ENCODE results near the gene PCDH9.

The PCDH9 gene

DNA sequence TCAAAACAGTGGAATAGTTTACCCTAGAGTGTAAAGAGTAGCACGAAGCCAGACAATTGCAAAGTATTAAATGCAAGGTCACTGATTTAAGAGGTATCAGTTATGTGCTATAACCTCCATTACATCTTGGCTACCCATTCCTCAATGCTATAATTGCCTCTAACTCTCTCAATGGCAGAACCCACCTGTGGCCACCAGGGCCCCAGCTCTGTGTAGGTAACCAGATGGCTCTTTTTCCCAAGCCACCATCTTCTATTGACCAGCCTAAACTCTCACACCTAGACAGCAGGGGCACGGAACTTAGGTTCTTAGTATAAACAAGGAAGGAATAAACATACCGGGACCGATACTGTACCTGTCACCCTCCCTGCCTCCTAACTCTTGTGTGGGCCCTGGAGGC, 277.6 kb downstream of the PCDH9 start:
- no peak overlapping the region for H3K27ac ChIP-seq
- no peak for TF ChIP-seq CTCF (conservative IDR thresholded peaks at IDR 0.05; ENCODE audit: low read depth, low read length)
- H3K9ac ChIP-seq: no peak overlapping the region
- H3K4me1 ChIP-seq (ENCODE audit: low read depth, poor library complexity, severe bottlenecking): no peaks in the 10 kb centered on the region
- H3K27me3 ChIP-seq (ENCODE audit: insufficient read depth, low read depth): no peaks in the 10 kb centered on the region
- no peak overlapping the region for H2AFZ ChIP-seq (ENCODE audit: low read depth)
- no peak overlapping the region for H3K4me3 ChIP-seq (IDR thresholded peaks at IDR 0.05; ENCODE audit: insufficient read depth, low read depth, low read length)
- no peak overlapping the region for H3K4me2 ChIP-seq
- H3K36me3 ChIP-seq (ENCODE audit: insufficient read depth): no peaks in the 10 kb centered on the region
- H3K79me2 ChIP-seq (ENCODE audit: insufficient read depth, low read depth): no peaks in the 10 kb centered on the region
- H4K20me1 ChIP-seq (ENCODE audit: insufficient read depth): no peaks in the 10 kb centered on the region

DNA sequence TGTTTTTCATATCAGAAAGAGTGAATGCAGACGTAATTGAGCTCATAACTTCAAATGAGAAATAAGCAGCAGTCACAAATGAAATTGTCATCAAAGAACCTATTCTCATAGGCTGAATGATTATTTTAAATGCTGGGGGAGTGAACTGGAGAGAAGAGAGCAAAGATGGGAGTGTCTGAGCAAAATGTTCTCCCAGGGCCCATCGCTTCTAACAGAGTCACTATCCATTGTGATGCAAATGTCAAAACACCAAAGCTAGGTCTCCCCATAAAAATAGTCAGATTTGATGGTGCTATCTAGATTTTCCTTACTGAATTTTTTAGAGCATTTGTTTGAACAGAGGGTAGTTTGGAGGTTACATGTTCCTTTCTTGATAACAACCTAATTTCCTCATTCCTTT, 278.7 kb downstream of the PCDH9 start:
- no peak for TF ChIP-seq CTCF (conservative IDR thresholded peaks at IDR 0.05; ENCODE audit: low read depth, low read length)
- Histone ChIP-seq H3K27ac (no peak overlapping the region), H3K4me3 (IDR thresholded peaks at IDR 0.05; ENCODE audit: insufficient read depth, low read depth, low read length) (no peak overlapping the region), H2AFZ (ENCODE audit: low read depth) (no peak overlapping the region), H3K36me3 (ENCODE audit: insufficient read depth) (no peaks in the 10 kb centered on the region), H3K79me2 (ENCODE audit: insufficient read depth, low read depth) (no peaks in the 10 kb centered on the region), H3K4me2 (no peak overlapping the region), H3K9ac (no peak overlapping the region), H3K4me1 (ENCODE audit: low read depth, poor library complexity, severe bottlenecking) (no peaks in the 10 kb centered on the region), H4K20me1 (ENCODE audit: insufficient read depth) (no peaks in the 10 kb centered on the region), H3K27me3 (ENCODE audit: insufficient read depth, low read depth) (no peaks in the 10 kb centered on the region)

DNA sequence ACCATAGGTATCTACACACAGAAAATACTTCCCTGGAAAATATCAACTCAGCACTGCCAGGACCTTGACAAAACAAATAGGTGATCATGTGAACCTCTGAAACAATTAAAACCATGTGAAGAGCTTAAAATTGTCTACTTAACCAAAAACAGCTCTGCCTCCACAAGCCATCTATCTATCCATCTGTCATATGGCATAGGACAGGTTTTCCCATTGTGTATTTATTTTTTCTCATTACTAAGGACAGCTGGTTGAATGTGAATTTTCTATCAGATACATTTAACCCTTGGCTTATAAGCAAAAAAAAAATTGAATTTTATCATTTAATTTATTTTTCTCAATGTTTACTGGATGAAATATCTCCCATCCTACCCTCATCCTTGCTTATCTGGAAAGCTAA, 279.5 kb downstream of the PCDH9 start:
- no peaks in the 10 kb centered on the region for H3K79me2 ChIP-seq (ENCODE audit: insufficient read depth, low read depth)
- no peak overlapping the region for H3K4me3 ChIP-seq (IDR thresholded peaks at IDR 0.05; ENCODE audit: insufficient read depth, low read depth, low read length)
- no peak for TF ChIP-seq CTCF (conservative IDR thresholded peaks at IDR 0.05; ENCODE audit: low read depth, low read length)
- no peak overlapping the region for H3K9ac ChIP-seq
- no peaks in the 10 kb centered on the region for H3K36me3 ChIP-seq (ENCODE audit: insufficient read depth)
- H3K27me3 ChIP-seq (ENCODE audit: insufficient read depth, low read depth): no peaks in the 10 kb centered on the region
- no peak overlapping the region for H3K4me2 ChIP-seq
- H3K27ac ChIP-seq: no peak overlapping the region
- no peak overlapping the region for H2AFZ ChIP-seq (ENCODE audit: low read depth)
- H3K4me1 ChIP-seq (ENCODE audit: low read depth, poor library complexity, severe bottlenecking): no peaks in the 10 kb centered on the region
- H4K20me1 ChIP-seq (ENCODE audit: insufficient read depth): no peaks in the 10 kb centered on the region

DNA sequence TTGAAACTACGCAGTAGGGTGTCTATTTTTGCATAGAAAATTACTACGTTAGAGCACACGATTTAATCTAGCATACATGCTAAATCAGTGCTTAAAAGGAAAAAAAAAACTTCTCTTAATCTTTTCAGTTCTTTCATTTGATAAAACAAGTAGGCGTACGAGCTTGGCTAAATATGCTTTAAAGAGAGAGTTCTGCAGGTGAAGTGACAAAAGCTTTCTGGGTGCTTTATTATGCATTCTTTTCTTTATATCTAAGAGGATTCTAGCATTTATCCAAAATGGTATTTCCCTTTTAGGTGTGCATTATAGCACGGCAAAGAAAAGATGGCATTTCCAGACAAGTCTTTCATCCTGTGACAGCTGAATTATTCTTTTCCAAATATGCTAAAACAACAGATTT, 281.2 kb downstream of the PCDH9 start:
- TF ChIP-seq CTCF (conservative IDR thresholded peaks at IDR 0.05; ENCODE audit: low read depth, low read length): no peak
- Histone ChIP-seq H3K4me1 (ENCODE audit: low read depth, poor library complexity, severe bottlenecking) (no peaks in the 10 kb centered on the region), H3K27me3 (ENCODE audit: insufficient read depth, low read depth) (no peaks in the 10 kb centered on the region), H3K36me3 (ENCODE audit: insufficient read depth) (no peaks in the 10 kb centered on the region), H3K4me2 (no peak overlapping the region), H3K9ac (no peak overlapping the region), H3K27ac (no peak overlapping the region), H3K79me2 (ENCODE audit: insufficient read depth, low read depth) (no peaks in the 10 kb centered on the region), H4K20me1 (ENCODE audit: insufficient read depth) (no peaks in the 10 kb centered on the region), H2AFZ (ENCODE audit: low read depth) (no peak overlapping the region), H3K4me3 (IDR thresholded peaks at IDR 0.05; ENCODE audit: insufficient read depth, low read depth, low read length) (no peak overlapping the region)

DNA sequence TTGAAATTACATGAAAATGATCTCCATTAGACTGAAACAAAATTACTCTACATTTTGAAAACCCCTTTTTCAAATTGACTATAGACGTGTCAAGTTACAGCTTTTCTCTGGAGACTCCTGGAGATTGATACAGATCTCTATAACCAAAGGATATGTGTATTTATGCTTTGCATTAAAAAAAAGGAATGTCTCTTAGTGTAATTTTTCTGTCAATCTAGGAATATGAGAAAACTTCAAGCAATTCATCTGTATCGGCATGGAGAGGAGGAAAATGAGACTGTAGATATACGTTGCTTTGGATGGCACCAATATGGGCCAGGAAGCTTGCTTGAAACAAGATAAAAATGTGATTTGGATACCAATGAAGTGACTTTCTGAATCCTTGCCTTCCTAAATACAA, 286.6 kb downstream of the PCDH9 start:
- no peak overlapping the region for H3K9ac ChIP-seq

More for the DNA sequence above, 286.6 kb downstream of the PCDH9 start:
- Histone ChIP-seq H3K27me3 (ENCODE audit: insufficient read depth, low read depth) (no peaks in the 10 kb centered on the region), H3K36me3 (ENCODE audit: insufficient read depth) (no peaks in the 10 kb centered on the region), H3K4me3 (IDR thresholded peaks at IDR 0.05; ENCODE audit: insufficient read depth, low read depth, low read length) (no peak overlapping the region), H2AFZ (ENCODE audit: low read depth) (no peak overlapping the region), H4K20me1 (ENCODE audit: insufficient read depth) (no peaks in the 10 kb centered on the region), H3K4me1 (ENCODE audit: low read depth, poor library complexity, severe bottlenecking) (no peaks in the 10 kb centered on the region), H3K4me2 (no peak overlapping the region), H3K27ac (no peak overlapping the region), H3K79me2 (ENCODE audit: insufficient read depth, low read depth) (no peaks in the 10 kb centered on the region)
- TF ChIP-seq CTCF (conservative IDR thresholded peaks at IDR 0.05; ENCODE audit: low read depth, low read length): no peak

Measured in KMS-11 (cell line).